ENCODE data around the gene CLDN6.
A peak's percentile ranks its signal among the peaks of the same experiment; 100 is the strongest.

Gene CLDN6

GRCh38 chr16:2968738-2969544 lies 49.0 kb downstream of the CLDN6 start, which contains the start of gene PAQR4:
Gene PAQR4, plus strand, starts transcription at chr16:2969348. Its CDS starts 327 bp downstream, at chr16:2969675.
- peak; percentile 68 for DNase-seq

- DNase-seq, result no peak
These were observed 49.6 kb downstream of the CLDN6 start for GRCh38 chr16:2968368-2968737.

GRCh38 chr16:2967721-2968161 lies 50.2 kb downstream of the CLDN6 start:
- DNase-seq, result no peak

GRCh38 chr16:2967211-2967631 lies 50.8 kb downstream of the CLDN6 start:
- DNase-seq, result no peak

- DNase-seq, result no peak
These were observed 51.2 kb downstream of the CLDN6 start for GRCh38 chr16:2966808-2967191.

- DNase-seq, result no peak
These were observed 51.8 kb downstream of the CLDN6 start for GRCh38 chr16:2966043-2966807.

Data from activated CD4-positive, alpha-beta T cell treated with anti-CD3 and anti-CD28 coated beads, Interleukin-2, amount 50 U/mL, for 1 hour (primary cell).